Sigmoid colon (tissue), 7 donors: ENCODE results near the gene TP53BP2. TPM values are rescaled to one million over a fixed set of nuclear protein-coding genes. Genes with fewer than 3 reads are reported as not detected.

Source experiments
- DNase-seq: peaks from one replicate; pipeline ENCODE4 v3.0.0-alpha.2; 2019
- H3K27ac ChIP-seq, 4 donors: fragments of 200-600 bp; sonication (generic); one replicate each; pipeline ENCODE4 v1.5.1; 2016 to 2019; ENCODE audit warnings: mild to moderate bottlenecking in 1 of 4
- H3K27me3 ChIP-seq, 3 donors: fragments of 200-600 bp; sonication (generic); one replicate each; pipeline ENCODE4 v1.5.1; 2019; ENCODE audit warnings: mild to moderate bottlenecking in 1 of 3
- H3K36me3 ChIP-seq, 4 donors: fragments of 200-600 bp; sonication (generic); one replicate each; pipeline ENCODE4 v1.5.1; 2016 to 2019
- H3K4me1 ChIP-seq, 4 donors: fragments of 200-600 bp; sonication (generic); one replicate each; pipeline ENCODE4 v1.5.1; 2017 to 2019
- H3K4me3 ChIP-seq, 4 donors: fragments of 200-600 bp; sonication (generic); one replicate each; pipeline ENCODE4 v1.5.1; 2017 to 2019; ENCODE audit warnings: mild to moderate bottlenecking in 2 of 4, moderate library complexity in 1 of 4
- H3K9me3 ChIP-seq, 4 donors: fragments of 200-600 bp in 3 of 4; sonication (generic) in 3 of 4; one replicate each; pipeline versions ENCODE4 v1.5.1 to v1.6.1; 2013 to 2019
- EP300 ChIP-seq, 4 donors: sonication (generic); formaldehyde crosslinking; IDR thresholded peaks; one replicate each; pipeline ENCODE4 v1.6.1; 2017; ENCODE audit warnings: antibody characterized with exemption in 4 of 4
- POLR2A ChIP-seq, 2 donors: fragments of 450-650 bp; IDR thresholded peaks; one replicate each; pipeline ENCODE4 v1.6.1; 2016; ENCODE audit warnings: antibody characterized with exemption in 2 of 2, mild to moderate bottlenecking in 2 of 2, moderate library complexity in 2 of 2
- POLR2AphosphoS5 ChIP-seq, 4 donors: sonication (generic); formaldehyde crosslinking; IDR thresholded peaks; one replicate each; pipeline ENCODE4 v1.6.1; 2017; ENCODE audit warnings: antibody characterized with exemption in 4 of 4
- WGBS, 2 donors: extraction: QIAGEN DNeasy Blood & Tissue Kit; methylation state at CpG; one replicate each; pipeline ENCODE4 v1.1.7; 2013; 5-methylcytosine and 5-hydroxymethylcytosine counted together
- intact Hi-C: fragments of 100-400 bp; cut with DNase I; formaldehyde crosslinking; loops from one replicate; pipeline ENCODE4 v1.15.1; 2023
- polyA plus RNA-seq, 3 donors: library from polyadenylated mRNA; stranded (reverse); fragments of 200-250 nt; gene quantifications; one replicate each; pipeline ENCODE4 v1.2.3, GENCODE V29; 2013
- total RNA-seq, 4 donors: library from RNA; depleted of rRNA; stranded (reverse); fragments of >200 nt; gene quantifications; one replicate each; pipeline ENCODE4 v1.1.0, GENCODE V29; 2016
- TF ChIP-seq, protein P1 (sequence below), 4 experiments: fragments of 450-650 bp in 3 of 4; fragments of 200-600 bp in 1 of 4; IDR thresholded peaks; one replicate each; pipeline ENCODE4 v1.5.1; 2016 to 2019; ENCODE audit warnings: antibody characterized with exemption in 4 of 4, mild to moderate bottlenecking in 3 of 4, moderate library complexity in 2 of 4
- donor health status: healthy with polysubstance abuse.
- donor health status: Bipolar disorder and iron deficiency.
- donor health status: healthy.

TP53BP2 gene
- total and polyA plus RNA-seq, 7 donors: 10.2 to 28.5 (median 24.6) TPM

DNA sequence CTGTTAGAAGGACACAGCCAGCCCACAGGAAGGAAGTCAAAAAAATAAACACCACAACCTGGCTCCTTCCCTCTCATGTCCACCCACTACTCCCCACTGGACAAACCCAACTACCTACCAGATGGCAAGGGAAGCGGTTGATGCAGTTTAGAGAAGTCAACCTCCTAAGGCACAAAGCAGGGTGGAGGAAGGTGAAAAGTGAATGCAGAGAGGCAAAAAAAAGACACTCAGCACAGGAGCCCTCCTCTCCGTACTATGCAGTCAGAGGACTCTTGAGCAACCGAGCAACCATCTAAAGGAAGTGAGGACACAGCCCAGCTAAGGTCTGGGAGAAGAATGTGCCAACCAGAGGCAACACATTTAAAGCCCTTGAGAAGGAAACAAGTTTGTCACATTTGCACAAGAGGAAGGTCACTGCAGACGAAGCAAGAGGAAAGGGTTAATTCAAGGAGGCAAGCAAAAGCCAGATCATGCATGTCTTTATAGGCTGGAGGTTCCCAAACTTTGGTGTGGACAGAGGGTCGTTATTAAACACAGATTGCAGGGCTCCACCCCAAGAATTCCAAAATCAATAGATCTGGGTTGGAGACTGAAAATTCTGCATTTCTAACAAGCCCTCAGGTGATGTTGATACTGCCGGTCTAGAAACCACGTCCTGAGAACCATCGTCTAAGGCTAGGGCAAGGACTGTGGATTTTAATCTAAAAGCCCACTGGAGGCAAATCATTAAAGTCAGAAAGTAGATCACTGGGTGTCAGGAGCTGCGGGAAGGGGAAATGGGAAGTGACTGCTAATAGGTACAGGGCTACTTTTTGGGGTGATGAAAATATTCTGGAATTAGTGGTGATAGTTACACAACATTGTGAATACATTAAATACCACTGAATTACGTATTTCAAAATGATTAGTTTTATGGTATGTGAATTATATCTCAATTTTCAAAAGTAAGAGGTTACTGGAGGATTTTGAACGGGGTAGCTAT lies 19.7 kb downstream of the TP53BP2 start:
- intact Hi-C loops: no loop called here
- no peaks in the 10 kb centered on the region for H3K9me3 ChIP-seq
- no peak for TF ChIP-seq EP300 (IDR thresholded peaks at IDR 0.05)
- no peak for TF ChIP-seq POLR2AphosphoS5 (IDR thresholded peaks at IDR 0.05)
- TF ChIP-seq POLR2A (IDR thresholded peaks at IDR 0.05): no peak
- TF ChIP-seq, protein P1, sequence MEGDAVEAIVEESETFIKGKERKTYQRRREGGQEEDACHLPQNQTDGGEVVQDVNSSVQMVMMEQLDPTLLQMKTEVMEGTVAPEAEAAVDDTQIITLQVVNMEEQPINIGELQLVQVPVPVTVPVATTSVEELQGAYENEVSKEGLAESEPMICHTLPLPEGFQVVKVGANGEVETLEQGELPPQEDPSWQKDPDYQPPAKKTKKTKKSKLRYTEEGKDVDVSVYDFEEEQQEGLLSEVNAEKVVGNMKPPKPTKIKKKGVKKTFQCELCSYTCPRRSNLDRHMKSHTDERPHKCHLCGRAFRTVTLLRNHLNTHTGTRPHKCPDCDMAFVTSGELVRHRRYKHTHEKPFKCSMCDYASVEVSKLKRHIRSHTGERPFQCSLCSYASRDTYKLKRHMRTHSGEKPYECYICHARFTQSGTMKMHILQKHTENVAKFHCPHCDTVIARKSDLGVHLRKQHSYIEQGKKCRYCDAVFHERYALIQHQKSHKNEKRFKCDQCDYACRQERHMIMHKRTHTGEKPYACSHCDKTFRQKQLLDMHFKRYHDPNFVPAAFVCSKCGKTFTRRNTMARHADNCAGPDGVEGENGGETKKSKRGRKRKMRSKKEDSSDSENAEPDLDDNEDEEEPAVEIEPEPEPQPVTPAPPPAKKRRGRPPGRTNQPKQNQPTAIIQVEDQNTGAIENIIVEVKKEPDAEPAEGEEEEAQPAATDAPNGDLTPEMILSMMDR (IDR thresholded peaks at IDR 0.05): no peak
- H3K36me3 ChIP-seq: peaks cover 0 to under 1% (median 0%) of the 10 kb centered on the region in 4 donors
- no peak for DNase-seq
- H3K4me3 ChIP-seq: no peak overlapping the region
- no peaks in the 10 kb centered on the region for H3K27me3 ChIP-seq
- WGBS, 2 donors: 73 to 84% methylated on average over 11 of the region's 11 CpGs
- H3K27ac ChIP-seq: no peak overlapping the region
- H3K4me1 ChIP-seq: peaks cover 0 to 23% (median 7%) of the 10 kb centered on the region in 4 donors

DNA sequence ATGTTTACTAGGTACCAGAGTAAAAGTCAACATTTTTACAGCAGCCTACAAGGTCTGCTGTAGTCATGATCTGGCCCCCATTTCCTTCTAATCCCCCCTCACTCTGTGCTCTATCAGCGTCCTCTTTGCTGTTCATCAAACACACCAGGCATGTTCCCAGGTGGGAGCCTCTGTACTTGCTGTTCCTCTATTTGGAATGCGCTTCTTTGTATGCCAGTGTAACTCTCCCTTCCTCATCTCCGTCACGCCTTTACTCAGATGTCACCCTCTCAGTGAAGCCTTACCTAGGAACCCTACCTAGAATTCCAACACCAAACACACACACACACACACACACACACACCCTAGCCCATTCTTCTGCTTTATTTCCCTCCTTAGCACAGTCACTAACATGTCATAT lies 21.0 kb downstream of the TP53BP2 start:
- Histone ChIP-seq H3K36me3 (peaks cover 0 to 14% (median 0%) of the 10 kb centered on the region in 4 donors), H3K27ac (no peak overlapping the region), H3K4me3 (no peak overlapping the region), H3K27me3 (no peaks in the 10 kb centered on the region), H3K4me1 (peaks cover 0 to 23% (median 10%) of the 10 kb centered on the region in 4 donors), H3K9me3 (no peaks in the 10 kb centered on the region)
- no peak for DNase-seq
- intact Hi-C loops: no loop called here
- WGBS, 2 donors: 87 to 88% methylated on average over 4 of the region's 4 CpGs
- TF ChIP-seq EP300 (IDR thresholded peaks at IDR 0.05) (no peak), POLR2A (IDR thresholded peaks at IDR 0.05) (no peak), POLR2AphosphoS5 (IDR thresholded peaks at IDR 0.05) (no peak)
- TF ChIP-seq, protein P1 (IDR thresholded peaks at IDR 0.05): no peak

DNA sequence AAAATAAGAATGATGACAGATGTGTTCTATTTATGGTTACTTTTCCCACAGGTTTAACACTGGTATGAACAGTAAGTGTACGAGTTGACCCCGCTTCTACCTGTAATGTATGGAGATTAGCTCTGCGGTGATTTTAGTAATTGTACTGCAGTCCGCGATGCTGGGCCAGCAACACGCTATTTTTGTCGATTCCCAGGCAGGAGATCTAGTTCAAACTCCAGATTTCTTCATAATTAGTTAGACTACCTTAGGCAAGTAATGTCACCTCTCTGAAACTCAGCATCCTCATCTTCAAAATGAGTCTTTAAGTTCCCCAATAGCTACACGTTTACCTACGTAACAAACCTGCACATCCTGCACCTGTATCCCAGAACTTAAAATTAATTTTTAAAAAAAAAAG lies 21.5 kb downstream of the TP53BP2 start:
- H3K4me1 ChIP-seq: peaks cover 0 to 23% (median 10%) of the 10 kb centered on the region in 4 donors
- TF ChIP-seq, protein P1 (IDR thresholded peaks at IDR 0.05): no peak
- TF ChIP-seq POLR2AphosphoS5 (IDR thresholded peaks at IDR 0.05): no peak
- H3K4me3 ChIP-seq: no peak overlapping the region

DNA sequence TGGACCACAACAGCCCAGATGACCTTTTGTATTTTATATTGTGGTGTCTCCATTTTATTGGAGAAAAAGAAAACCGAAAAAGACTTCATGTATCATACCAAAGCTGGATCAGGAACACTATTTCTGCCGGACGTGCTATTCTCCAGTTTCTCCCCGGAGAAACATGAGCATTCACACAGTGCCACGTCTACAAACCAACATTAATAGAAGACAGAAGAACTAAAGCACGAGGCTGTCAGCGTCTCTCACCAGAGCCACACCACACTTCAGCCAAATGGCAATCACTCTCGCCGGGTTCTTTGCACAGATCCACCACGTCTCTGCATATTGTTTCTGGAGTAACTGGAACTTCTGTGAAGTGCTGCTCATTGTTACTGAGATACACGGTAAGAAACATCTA lies 24.8 kb downstream of the TP53BP2 start:
- H3K9me3 ChIP-seq: no peaks in the 10 kb centered on the region
- 94% methylated on average over 11 of the region's 11 CpGs for WGBS, 2 donors
- no peak overlapping the region for H3K4me3 ChIP-seq
- DNase-seq: no peak
- no peaks in the 10 kb centered on the region for H3K27me3 ChIP-seq
- no peak overlapping the region for H3K27ac ChIP-seq
- peaks cover 0 to 12% (median 3%) of the 10 kb centered on the region in 4 donors for H3K4me1 ChIP-seq
- no peak for TF ChIP-seq POLR2A (IDR thresholded peaks at IDR 0.05)
- no peak for TF ChIP-seq EP300 (IDR thresholded peaks at IDR 0.05)
- TF ChIP-seq, protein P1 (IDR thresholded peaks at IDR 0.05): no peak
- no peak for TF ChIP-seq POLR2AphosphoS5 (IDR thresholded peaks at IDR 0.05)
- peaks cover 0 to 18% (median 0%) of the 10 kb centered on the region in 4 donors for H3K36me3 ChIP-seq
- intact Hi-C loops: no loop called here

More for the DNA sequence above, 21.5 kb downstream of the TP53BP2 start:
- Histone ChIP-seq H3K27ac (no peak overlapping the region), H3K27me3 (no peaks in the 10 kb centered on the region), H3K9me3 (no peaks in the 10 kb centered on the region), H3K36me3 (peaks cover 0 to 18% (median 0%) of the 10 kb centered on the region in 4 donors)
- intact Hi-C loops: no loop called here
- WGBS, 2 donors: 94 to 96% methylated on average over 9 of the region's 9 CpGs
- no peak for DNase-seq
